HG03439 (cell line): ENCODE measurements around the gene RPL19.

Experiments used
- ATAC-seq: cut with Tn5 transposase; IDR thresholded peaks from one replicate; pipeline ENCODE4 v1.9.1; 2021; ENCODE audit warnings: mild to moderate bottlenecking, moderate library complexity; ENCODE audit not compliant: unreplicated experiment

Gene RPL19

DNA sequence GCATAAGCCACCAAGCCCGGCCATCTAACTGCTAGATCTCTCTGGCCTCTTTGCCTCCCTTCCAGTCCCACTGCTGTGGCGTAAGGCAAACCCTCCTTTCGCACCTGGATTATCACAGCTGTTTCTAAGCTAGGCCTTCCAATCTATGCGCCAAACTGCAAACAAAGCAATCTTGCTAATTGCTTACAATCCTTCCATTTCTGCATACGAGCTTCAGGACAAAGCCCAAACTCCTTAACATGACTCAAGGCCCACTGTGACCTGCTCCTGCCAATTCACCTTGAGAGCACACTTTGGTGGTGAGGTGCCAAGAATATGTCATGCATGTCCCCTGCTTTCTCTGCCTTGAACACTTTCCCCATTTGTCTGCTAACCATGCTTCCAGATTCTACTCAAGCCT, 28.1 kb upstream of the RPL19 start:
- no peak for ATAC-seq

DNA sequence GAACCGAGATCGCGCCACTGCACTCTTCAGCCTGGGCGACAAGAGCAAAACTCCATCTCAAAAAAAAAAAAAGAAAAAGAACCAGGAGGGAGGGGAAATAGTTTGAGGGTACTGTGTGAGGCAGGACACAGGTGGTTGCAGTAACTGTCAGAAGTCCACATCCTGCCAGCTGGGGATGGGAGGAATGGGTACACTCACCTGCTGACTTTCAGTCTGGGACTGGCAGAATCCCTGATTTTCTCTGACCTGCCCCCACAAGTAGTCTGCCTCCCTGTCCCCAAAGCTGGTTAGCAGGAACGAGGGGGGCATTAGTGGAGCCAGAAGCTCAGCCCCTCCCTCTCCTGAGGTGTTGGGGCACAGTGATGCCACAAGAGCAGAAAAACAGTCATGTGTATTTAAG, 27.0 kb upstream of the RPL19 start:
- ATAC-seq: no peak

DNA sequence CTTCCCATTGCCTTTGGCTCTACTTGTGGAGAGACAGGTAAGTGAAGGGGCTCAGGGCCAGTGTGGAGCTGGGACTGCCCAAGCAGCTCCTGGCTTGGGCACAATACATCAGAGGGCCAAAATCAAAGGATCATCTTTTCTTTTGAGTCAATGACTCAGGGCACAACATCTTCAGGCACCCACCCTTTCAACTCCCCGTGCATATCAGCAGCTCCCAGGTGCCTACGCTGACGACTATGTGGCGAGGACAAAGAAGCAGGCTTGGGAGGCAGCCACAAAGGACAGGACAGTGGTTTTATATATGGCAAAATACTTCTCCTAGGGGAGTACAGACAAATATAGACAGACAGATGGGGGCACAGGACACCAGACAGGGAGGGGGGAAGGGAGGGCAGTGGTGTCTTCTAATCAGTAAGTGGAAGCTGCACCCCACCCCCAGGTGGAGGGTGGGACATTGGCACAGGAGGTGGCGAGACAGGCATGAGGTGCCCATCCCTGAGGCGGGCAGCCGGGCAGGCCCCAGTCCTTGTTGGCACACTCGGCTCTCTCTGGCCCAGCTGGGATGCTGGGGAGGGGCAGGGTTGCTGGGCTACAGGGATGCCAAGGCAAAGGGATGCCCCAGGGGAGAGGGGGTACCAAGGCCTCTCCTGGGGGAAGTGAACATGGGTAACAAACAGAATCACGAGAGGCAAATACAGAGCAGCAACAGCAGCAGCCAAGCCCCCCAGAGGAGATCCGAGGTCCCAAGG, 26.4 kb upstream of the RPL19 start:
- ATAC-seq: no peak

DNA sequence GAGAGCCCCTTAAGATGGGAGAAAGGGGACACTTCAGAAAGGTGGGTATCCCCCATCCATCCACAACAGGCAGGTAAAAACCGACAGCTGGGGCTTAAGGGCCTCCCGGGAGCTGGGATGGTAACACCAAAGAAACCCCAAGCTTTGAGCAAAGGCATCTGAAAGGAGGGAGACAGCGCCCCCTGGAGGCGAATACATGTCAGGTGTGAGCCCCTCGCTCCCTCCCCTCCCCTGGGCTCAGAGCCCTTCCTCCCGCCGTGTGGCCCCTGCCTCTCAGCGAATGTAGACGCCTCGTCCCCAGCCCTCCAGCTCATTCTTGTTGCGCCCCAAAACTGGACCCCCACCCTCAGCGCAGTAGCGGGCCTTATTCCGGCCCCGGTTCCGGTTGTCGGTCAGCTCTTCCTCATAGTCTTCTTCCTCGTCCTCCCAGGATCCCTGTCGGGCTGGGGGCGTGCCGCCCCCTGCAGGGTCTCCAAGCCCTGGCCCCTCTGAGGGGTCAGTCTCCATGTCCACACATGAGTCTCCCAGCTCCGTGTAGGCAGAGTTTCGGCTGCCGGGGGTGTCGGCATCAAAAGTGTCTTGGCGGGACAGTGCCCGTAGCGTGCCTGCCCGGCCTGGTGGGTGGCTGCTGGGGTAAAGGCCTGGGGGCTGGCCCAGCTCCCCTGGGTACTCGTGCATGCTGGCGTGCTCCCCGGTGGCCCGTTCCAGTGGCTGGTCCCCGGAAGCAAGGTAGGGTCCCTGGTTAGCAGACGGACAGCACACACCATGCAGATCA, 25.0 kb upstream of the RPL19 start:
- ATAC-seq: no peak

DNA sequence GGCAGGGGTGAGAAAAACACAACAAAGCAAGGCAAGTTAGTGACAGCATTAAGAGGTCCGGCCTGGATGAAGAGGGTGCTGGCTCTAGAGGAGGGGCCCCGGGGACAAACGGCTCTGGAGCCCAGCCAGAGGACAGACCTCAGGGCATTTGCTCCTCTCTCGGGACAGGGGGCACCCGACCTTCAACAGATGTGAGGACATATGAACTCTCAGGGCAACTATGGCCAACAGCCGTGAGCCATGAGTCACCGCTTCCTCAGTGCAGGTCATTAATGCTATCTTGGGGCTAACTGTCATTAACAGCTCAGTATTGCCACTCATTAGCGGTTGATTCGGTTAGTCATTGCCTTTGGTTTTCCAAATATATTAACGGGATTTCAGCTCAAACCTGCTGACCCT, 24.4 kb upstream of the RPL19 start:
- ATAC-seq: no peak

DNA sequence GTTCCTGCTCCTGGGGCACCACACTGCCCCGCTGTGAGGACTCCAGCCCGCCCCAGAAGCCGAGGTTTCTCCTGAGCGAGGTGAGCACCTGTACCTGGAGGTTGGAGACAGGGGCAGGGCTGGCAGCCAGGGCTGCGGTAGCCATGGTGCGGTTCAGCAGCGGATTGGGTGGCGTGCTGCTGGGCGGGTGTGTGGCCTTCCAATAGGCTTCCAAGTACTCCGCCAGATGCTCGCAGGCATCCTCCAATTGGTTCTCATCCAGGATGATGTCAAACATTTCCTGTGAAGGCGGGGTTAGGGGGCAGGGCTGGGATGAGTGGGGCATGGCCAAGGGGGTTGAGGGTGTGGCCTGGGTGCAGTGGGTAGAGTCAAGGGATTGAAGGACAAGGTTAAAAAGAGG, 22.8 kb upstream of the RPL19 start:
- ATAC-seq: no peak

DNA sequence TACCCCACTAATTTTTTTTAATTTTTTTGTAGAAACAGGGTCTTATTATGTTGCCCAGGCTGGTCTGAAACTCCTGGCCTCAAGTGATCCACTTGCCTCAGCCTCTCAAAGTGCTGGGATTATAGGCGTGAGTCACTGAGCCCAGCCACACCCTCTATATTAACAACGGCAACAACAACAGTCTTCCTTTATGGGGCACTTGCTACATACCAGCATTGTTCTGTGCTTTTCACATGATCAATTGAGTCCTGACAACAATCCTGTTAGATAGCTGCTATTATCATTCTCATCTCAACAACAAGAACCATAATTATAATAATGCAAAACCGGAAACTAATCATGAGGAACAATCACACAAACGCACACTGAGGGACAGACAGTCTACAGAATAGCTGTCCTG, 21.5 kb upstream of the RPL19 start:
- ATAC-seq: no peak

DNA sequence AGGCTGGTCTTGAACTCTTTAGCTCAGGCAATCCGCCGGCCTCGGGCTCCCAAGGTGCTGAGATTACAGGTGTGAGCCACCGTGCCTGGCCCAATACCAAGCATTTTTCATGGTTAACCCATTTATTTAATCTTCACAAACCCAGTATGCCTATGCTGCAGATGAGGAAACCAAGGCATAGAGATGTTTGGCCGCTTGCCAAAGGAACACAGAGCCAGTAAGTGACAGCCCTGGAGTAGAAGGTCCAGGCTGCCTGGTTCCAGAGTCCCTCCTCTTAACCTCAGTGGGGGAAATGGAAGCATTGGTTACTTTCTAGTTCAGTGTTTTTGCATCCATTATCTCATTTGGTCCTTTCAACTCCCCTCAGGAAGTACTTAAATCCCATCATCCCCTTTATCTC, 18.8 kb upstream of the RPL19 start:
- ATAC-seq: no peak

DNA sequence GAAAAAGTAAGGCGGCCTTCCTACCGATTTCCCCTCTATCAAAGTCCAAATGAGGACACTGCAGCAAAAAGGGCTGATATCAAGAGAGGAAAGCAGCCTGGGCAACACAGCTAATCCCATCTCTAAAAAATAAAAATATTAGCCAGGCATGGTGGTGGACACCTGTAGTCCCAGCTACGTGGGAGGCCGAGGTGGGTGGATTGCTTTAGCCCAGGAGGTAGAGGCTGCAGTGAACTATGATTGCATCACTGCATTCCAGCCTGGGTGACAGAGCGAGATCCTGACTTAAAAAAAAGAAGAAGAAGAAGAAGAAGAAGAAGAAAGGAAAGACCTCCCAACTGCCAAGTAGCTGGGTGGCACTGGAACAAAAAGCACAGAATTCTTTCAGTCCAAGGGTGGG, 17.0 kb upstream of the RPL19 start:
- ATAC-seq: no peak

DNA sequence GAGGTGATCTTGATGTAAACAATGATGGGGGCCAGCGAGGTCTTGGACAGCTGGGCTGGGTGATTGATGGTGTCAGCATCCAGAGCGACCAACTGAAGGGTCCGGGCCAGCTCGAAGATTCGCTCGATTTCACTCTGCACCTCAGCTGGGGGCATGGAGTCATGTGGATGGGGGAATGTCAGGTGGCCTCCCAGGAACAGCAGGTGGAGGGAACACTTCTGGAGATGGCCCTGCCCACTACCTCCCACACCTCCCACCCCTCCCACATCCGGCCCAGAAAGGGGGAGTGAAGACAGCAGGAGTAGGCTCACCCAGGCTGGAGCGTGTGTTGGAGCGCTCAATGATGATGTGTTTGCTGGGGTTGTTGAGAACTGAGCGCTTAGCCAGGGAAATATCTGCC, 16.4 kb upstream of the RPL19 start:
- no peak for ATAC-seq

DNA sequence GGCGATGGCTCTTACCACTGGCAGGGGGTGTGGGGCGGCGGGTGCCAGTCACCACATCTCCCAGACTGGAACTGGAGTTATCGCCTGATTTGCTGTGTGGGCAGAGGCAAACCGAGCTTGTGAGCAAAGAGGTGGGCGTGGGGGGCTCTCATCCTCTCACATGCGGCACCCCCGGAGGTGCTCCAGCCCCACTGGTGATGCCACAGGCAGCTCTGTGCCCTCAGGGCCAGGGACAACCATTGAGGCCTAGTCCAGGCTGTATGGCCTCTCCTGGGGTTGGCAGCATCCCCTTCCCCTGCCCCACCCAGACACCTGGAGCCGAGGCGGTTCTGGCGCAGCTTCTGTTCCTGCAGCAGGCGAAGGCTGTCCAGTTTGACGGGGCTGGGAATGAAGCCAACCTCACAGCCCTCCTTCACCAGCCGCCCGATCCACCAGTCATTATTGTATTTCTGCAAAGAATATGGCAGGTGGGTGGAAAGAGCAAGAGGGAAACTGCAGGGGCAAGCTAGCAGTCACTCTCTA, 13.5 kb upstream of the RPL19 start:
- ATAC-seq: no peak

DNA sequence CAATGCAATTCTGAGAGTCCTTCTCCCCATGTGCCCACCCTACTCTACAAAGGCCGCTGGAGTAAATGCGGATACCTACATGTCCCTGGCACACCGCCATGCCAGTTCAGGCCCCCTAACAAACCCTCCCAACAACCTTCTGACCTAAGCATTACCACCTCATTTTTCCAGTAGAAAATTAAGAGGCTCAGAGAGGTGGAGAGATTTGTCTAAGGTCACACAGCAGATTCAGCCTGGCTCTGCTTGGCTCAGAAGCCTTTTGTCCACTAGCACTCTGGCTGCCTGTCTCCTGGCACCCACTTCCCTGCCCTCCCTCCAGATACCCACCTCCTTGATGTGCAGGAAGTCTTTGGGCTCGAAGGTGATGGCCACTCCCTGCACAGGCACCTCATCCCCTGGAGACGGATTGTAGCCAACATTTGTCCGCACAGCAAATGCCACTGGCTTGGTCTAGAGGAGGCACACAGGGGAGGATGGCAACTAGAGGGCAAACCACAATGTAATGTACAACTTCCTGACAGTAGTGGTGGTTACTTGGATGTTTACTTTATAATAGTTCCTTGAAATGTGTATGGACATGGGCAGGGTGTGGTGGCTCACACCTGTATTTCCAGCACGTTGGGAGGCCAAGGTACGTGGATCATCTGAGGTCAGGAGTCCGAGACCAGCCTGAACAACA, 12.8 kb upstream of the RPL19 start:
- ATAC-seq: no peak

DNA sequence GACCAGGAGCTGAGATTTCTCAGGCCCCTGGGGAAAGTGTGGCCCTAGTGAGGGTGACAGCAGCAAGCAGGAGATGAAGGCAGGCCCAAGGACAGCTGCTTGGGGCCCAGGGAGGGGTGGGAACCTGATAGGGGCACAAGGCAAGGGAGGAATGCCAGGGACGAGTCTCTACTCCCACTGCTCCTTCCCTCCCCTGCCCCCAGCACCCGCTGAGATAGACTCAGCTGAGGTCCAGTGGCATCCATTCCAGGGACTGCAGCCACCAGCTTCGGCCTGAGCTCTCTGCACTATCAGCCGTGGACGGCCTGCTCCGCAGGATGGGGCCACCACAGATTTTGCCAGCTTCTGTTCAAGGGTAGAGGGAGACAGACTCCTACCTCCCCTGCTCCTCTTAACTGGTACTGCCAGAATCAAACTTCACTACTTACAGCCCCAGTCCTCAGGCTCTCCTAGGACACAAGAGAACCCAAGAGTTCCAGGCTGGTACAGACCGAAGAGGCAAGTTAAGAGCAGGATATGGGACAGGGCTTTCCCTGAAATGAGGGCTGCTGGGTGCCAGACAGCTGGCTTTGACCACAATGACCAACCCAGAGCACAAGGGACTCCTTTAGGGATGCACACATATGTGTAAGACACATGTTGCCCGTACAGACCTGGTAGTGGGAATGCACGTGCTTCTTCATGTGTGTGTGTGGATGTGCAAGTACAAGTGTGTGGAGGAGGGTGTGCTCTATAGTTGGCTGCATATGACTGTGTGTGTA, 8.2 kb upstream of the RPL19 start:
- no peak for ATAC-seq

DNA sequence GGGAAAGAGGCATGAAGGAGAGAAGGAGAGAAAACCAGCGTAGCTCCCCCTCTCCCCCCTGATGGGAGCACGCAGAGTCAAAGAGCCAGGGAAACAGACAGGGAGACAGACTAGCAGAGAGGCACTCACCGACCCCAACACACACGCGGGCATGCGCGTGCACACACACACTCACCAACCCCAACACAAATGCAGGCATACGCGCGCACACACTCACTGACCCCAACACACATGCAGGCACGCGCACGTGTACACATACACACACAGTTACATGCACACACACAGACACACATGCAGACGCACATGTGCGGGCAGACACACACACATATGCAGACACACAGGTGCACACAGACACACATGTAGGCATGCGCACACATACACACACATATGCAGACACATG, 7.2 kb upstream of the RPL19 start:
- ATAC-seq: no peak

DNA sequence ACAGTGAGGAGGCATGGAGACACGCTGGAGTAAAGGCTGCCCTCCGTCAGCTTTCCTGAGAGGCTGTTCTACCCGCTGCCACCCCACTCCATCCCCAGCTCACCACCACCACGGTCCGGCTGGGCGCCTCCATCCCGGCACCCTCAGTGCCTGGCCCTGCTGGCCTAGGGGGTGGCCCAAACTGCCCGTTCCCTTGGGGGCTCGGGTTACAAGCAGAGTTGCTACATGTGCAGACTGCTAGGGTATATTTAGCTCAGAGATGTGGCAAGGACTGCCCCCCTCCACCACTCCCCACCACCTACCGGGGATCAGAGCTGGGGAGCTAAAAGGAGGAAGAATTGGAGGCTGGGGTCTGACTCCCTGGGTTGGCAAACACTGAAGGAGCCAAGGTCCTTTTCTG, 6.7 kb upstream of the RPL19 start:
- ATAC-seq: no peak

DNA sequence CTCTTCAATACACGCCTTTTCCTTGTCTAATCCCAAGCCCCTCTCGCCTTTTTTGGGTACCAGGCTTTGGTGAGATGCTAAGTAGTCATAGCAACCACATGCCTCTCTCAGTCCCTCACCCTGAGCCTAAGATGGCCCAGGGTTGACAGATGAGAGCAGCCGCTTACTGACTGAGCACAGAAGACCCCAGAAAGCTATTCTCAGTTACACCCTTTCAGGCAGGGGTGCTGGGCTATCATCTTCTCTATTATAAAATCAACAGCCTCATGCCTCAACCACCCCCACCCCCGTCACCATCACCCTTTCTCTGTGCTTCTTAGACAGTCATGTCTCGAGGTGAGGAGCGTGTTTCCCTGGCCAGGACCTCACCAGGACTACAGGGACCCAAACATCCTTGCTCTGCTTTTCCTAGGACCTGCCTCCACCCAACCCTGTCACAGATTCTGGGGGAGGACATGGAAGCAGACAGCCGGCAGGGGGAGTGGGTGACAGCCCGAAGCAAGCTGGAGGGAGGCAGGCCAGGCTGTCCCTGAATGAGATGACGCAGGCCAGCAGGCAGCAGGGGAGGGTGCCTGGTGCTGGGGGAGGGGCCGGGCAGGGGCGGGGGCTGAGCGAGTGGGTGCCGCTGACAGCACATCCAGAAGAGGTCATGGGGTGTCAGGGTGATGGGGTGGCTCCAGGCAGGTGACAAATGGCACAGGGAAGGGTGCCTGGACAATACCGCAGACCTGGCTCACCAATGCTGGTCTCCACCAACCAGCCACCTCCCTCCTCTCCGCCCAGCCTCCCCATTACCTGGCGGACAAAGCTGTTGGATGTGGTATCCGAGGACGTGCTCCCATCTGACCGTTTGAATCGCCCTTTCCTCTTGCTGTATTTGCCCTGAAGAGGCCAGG, 5.7 kb upstream of the RPL19 start:
- no peak for ATAC-seq

DNA sequence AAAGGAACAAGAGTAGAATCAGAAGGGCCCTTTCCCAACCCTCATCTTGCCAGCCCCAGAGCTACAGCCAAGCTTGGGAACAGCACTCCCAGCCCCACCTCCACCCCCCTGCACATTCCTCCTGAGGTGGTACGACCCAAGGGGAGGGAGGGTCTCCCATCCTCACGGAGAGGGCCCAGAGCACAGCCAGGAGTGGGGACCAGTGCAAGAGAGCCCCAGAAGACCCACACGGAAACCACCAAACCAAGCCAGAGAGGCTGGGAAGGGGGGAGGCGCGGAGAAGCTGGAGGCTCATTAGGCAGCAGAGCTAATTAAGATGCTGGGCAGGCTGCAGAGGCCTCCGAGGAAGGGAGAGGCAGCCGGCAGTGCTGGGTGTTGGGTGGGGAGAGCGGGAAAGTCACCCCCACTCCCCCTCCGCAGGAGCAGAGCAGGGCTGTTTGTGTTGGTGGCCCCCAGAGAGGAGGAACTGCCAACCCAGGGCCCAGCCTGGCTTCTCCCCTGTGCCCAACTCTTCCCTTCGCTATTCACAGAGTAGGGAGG, 5.0 kb upstream of the RPL19 start:
- no peak for ATAC-seq

DNA sequence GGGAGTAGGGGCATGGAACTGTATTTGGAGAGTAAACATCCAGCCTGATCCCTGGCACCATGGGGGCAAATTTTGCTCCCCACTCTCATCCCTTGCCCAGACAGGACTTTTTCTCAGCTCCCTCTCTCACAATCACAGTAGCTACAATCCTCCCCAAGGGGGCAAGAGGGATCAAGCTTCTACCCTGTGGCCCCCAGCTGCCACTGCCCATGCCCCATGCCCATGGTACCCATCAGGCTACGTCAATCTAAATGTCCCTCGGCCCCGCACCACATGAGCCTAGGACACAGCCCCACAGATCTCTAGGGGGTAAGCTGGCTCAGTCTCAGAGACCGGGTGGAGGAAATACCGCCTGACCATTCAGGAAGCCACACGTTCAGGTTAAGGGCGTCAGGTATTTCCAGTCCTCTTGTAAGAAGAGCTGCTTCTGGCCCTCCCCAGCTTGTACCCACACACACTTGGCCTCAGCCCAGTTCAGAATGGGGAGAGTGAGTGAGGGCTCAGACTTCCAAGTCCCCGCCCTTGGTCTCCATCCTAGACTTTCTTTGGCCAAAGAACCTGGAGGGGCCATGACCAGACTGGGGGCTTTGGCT, 4.4 kb upstream of the RPL19 start:
- ATAC-seq: no peak

DNA sequence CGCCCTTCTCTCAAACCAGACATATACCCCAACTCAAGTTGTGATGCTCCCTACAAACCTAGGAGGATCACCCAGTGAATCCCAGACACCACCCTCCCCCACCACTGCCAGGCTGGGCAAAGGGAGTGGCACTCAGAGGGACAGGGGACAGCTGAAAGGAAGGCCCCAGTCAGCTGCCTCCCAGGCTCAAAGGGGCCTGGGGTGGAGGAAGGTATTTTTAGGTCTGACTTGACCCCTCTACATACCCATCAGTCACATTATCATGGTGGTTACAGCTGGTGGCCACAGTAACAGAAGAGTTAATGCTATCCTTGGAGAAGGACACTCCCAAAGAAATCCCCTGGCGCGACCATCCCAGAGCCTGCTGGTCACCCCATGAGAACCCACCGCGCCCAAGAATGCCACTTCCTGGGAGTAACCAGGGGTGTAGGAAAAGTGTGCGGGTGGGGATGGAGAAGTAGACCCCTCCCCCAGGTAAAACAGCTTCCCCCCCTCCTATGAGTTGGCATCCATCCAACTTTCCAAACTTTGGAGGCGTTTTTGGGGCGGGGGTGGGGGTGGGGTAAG, 3.8 kb upstream of the RPL19 start:
- no peak for ATAC-seq
